IMR-90 (cell line): Measurements from ENCODE around the gene CCM2. TPM values are rescaled to one million over a fixed set of nuclear protein-coding genes. Genes with fewer than 3 reads are reported as not detected.
A peak's percentile ranks its signal among the peaks of the same experiment; 100 is the strongest.

Experiments used
- ATAC-seq: fragments of 200-7000 bp; cut with Tn5 transposase; 2 replicates; pipeline ENCODE4 v1.9.1; 2020; ENCODE audit warnings: low read depth, mild to moderate bottlenecking, moderate library complexity
- Bru-seq: library from RNA; stranded (reverse); fragments of 400-500 nt; gene quantifications from one replicate; lab custom pipeline; 2021; lab: Mats Ljungman, UMichigan
- BruChase-seq, 2 experiments: library from RNA; stranded (reverse); fragments of 400-500 nt; gene quantifications; one replicate each; lab custom pipeline; 2021; lab: Mats Ljungman, UMichigan
- BruUV-seq: library from RNA; stranded (reverse); fragments of 400-500 nt; replicated peaks from 2 replicates; lab custom pipeline; 2021; lab: Mats Ljungman, UMichigan
- CTCF ChIA-PET: fragments of 300-600 bp; formaldehyde crosslinking; extraction: SDS; loops from one replicate; lab custom pipeline; 2021; ENCODE audit warnings: antibody characterized with exemption; lab: Yijun Ruan, JAX
- POLR2A ChIA-PET: fragments of 300-600 bp; sonication (Branson Sonifier 250); formaldehyde crosslinking; loops from one replicate; lab custom pipeline; 2022; ENCODE audit warnings: antibody characterized with exemption; ENCODE audit not compliant: unreplicated experiment; lab: Charles Lee
- DNase-seq: peaks from one replicate; pipeline ENCODE4 v3.0.0; 2013
- H2AFZ ChIP-seq: replicated peaks from 2 replicates; pipeline ENCODE3; 2013; ENCODE audit warnings: low read length, mild to moderate bottlenecking; ENCODE audit not compliant: poor library complexity
- H2AK5ac ChIP-seq: 2 replicates; pipeline ENCODE4 v1.6.1; 2013; ENCODE audit warnings: low read depth, low read length, inconsistent platforms
- H2AK9ac ChIP-seq: replicated peaks from 2 replicates; pipeline ENCODE3; 2013; ENCODE audit warnings: mild to moderate bottlenecking, low read depth, low read length, moderate library complexity; ENCODE audit not compliant: poor library complexity
- H2BK120ac ChIP-seq: 2 replicates; pipeline ENCODE4 v1.6.1; 2013; ENCODE audit warnings: low read depth, low read length, inconsistent platforms
- H2BK15ac ChIP-seq: 3 replicates; pipeline ENCODE4 v1.6.1; 2013; ENCODE audit warnings: low read depth, low read length, inconsistent platforms
- H2BK20ac ChIP-seq: 2 replicates; pipeline ENCODE4 v1.6.1; 2013; ENCODE audit warnings: low read depth, mild to moderate bottlenecking, inconsistent platforms, low read length, moderate library complexity
- H2BK5ac ChIP-seq: 2 replicates; pipeline ENCODE4 v1.6.1; 2013; ENCODE audit warnings: mild to moderate bottlenecking, low read depth, low read length, inconsistent platforms; ENCODE audit not compliant: poor library complexity, severe bottlenecking
- H3K14ac ChIP-seq: replicated peaks from 2 replicates; pipeline ENCODE4 v1.6.1; 2013; ENCODE audit warnings: low read depth, low read length, inconsistent platforms
- H3K18ac ChIP-seq: 2 replicates; pipeline ENCODE4 v1.6.1; 2013; ENCODE audit warnings: low read depth, low read length, control low read depth
- H3K23ac ChIP-seq: 2 replicates; pipeline ENCODE4 v1.6.1; 2013; ENCODE audit warnings: low read depth, low read length, inconsistent platforms
- H3K27ac ChIP-seq: 2 replicates; pipeline ENCODE4 v1.5.1; 2013; ENCODE audit warnings: mild to moderate bottlenecking, control low read depth, low read length; ENCODE audit not compliant: insufficient read depth
- H3K27me3 ChIP-seq: 2 replicates; pipeline ENCODE4 v1.6.1; 2013; ENCODE audit warnings: low read length; ENCODE audit not compliant: control insufficient read depth, insufficient read depth
- H3K36me3 ChIP-seq: 2 replicates; pipeline ENCODE4 v1.6.1; 2013; ENCODE audit warnings: low read length, mixed read lengths; ENCODE audit not compliant: control insufficient read depth, insufficient read depth
- H3K4ac ChIP-seq: 2 replicates; pipeline ENCODE4 v1.6.1; 2013; ENCODE audit warnings: low read depth, low read length, inconsistent platforms
- H3K4me1 ChIP-seq: 2 replicates; pipeline ENCODE4 v1.6.1; 2013; ENCODE audit warnings: low read length, mixed read lengths; ENCODE audit not compliant: control insufficient read depth, insufficient read depth
- H3K4me2 ChIP-seq: 2 replicates; pipeline ENCODE4 v1.6.1; 2013; ENCODE audit warnings: low read depth, mild to moderate bottlenecking, control low read depth, low read length, moderate library complexity
- H3K4me3 ChIP-seq: 2 replicates; pipeline ENCODE4 v1.5.1; 2013; ENCODE audit warnings: low read depth, mild to moderate bottlenecking, control low read depth, low read length, moderate library complexity; ENCODE audit not compliant: insufficient read depth
- H3K56ac ChIP-seq: 2 replicates; pipeline ENCODE4 v1.6.1; 2013; ENCODE audit warnings: low read length, inconsistent platforms; ENCODE audit not compliant: insufficient read depth; ENCODE audit errors: extremely low read depth
- H3K79me1 ChIP-seq, 2 experiments: 2 replicates each; pipeline ENCODE4 v1.6.1; 2013; ENCODE audit warnings: low read length in 2 of 2, inconsistent platforms in 1 of 2, low read depth in 1 of 2
- H3K9ac ChIP-seq: 2 replicates; pipeline ENCODE4 v1.6.1; 2013; ENCODE audit warnings: low read depth, low read length, control low read depth
- H3K9me1 ChIP-seq: 2 replicates; pipeline ENCODE4 v1.6.1; 2013; ENCODE audit warnings: low read length, inconsistent platforms; ENCODE audit not compliant: insufficient read depth
- H3K9me3 ChIP-seq: 2 replicates; pipeline ENCODE4 v1.6.1; 2013; ENCODE audit warnings: low read length; ENCODE audit not compliant: control insufficient read depth, insufficient read depth
- H4K20me1 ChIP-seq: 2 replicates; pipeline ENCODE4 v1.6.1; 2013; ENCODE audit warnings: low read length, inconsistent platforms; ENCODE audit not compliant: insufficient read depth
- H4K5ac ChIP-seq: 2 replicates; pipeline ENCODE4 v1.6.1; 2013; ENCODE audit warnings: mild to moderate bottlenecking, low read depth, low read length, control low read depth
- H4K8ac ChIP-seq, 2 experiments: 2 replicates each; pipeline ENCODE4 v1.6.1; 2013; ENCODE audit warnings: low read depth in 2 of 2, low read length in 2 of 2, control low read depth in 1 of 2, inconsistent platforms in 1 of 2
- H4K91ac ChIP-seq: 2 replicates; pipeline ENCODE4 v1.6.1; 2013; ENCODE audit warnings: low read depth, low read length, inconsistent platforms; ENCODE audit not compliant: insufficient read depth
- CTCF ChIP-seq: conservative IDR thresholded peaks from 2 replicates; pipeline ENCODE4 v1.5.1; 2012; ENCODE audit warnings: mild to moderate bottlenecking, low read depth, low read length, improper control_type of control experiment
- MAFK ChIP-seq: IDR thresholded peaks from 2 replicates; pipeline ENCODE4 v1.6.1; 2012; ENCODE audit warnings: low read depth, low read length, improper control_type of control experiment
- POLR2A ChIP-seq: IDR thresholded peaks from 2 replicates; pipeline ENCODE4 v1.6.1; 2012; ENCODE audit warnings: mild to moderate bottlenecking, low read depth, low read length
- RCOR1 ChIP-seq: IDR thresholded peaks from 2 replicates; pipeline ENCODE4 v1.6.1; 2012; ENCODE audit warnings: mild to moderate bottlenecking, low read length, improper control_type of control experiment; ENCODE audit not compliant: insufficient replicate concordance
- RFX5 ChIP-seq: IDR thresholded peaks from 2 replicates; pipeline ENCODE4 v1.8.0; 2012; ENCODE audit warnings: low read depth, mild to moderate bottlenecking, low read length, moderate library complexity
- SMC3 ChIP-seq: fragments of 150-350 bp; IDR thresholded peaks from 2 replicates; pipeline ENCODE4 v1.6.1; 2016; ENCODE audit warnings: low read depth, mild to moderate bottlenecking, antibody characterized with exemption, low read length, moderate library complexity
- WGBS, 2 experiments: methylation state at CpG; one replicate each; pipeline versions ENCODE4 v1.1.5 to v1.1.7; 2013; ENCODE audit warnings: missing lambda C conversion rate in 2 of 2; ENCODE audit not compliant: insufficient read length in 1 of 2; ENCODE audit errors: extremely low coverage in 2 of 2; 5-methylcytosine and 5-hydroxymethylcytosine counted together
- dilution Hi-C: fragments of 300-500 bp; cut with HindIII; formaldehyde crosslinking; loops from one replicate; pipeline ENCODE4 v1.14.3; 2018; ENCODE audit warnings: low sequenced_read_pairs; ENCODE audit not compliant: unreplicated experiment
- in situ Hi-C: fragments of 300-500 bp; cut with MboI; formaldehyde crosslinking; loops from 3 replicates; pipeline ENCODE4 v1.14.3; 2019; ENCODE audit warnings: low sequenced_read_pairs, inconsistent platforms, mixed read lengths
- intact Hi-C: fragments of 100-400 bp; cut with micrococcal nuclease; formaldehyde crosslinking; loops from 2 replicates; pipeline ENCODE4 v1.10.0; 2022
- long read RNA-seq: library from polyadenylated mRNA; unstranded; transcript quantifications from one replicate; pipeline ENCODE4 v2.0.0, GENCODE V29; 2021; ENCODE audit not compliant: unreplicated experiment
- polyA plus RNA-seq, 3 experiments: library from polyadenylated mRNA; depleted of rRNA; stranded (reverse); fragments of >200 nt; gene quantifications; 2 replicates each; pipeline ENCODE4 v1.2.3, GENCODE V29; 2012; ENCODE audit warnings: low replicate concordance in 1 of 3
- total RNA-seq: library from RNA; depleted of rRNA; stranded (reverse); fragments of >200 nt; gene quantifications from 2 replicates; pipeline ENCODE4 v1.2.3, GENCODE V29; 2012; rRNA removed

The CCM2 gene
- total RNA-seq (56.1 and 65.2 TPM in 2 replicates), polyA plus RNA-seq (2012; rRNA removed) (71.7 and 78.5 TPM in 2 replicates), Bru-seq, nascent RNA (percentile 86 among the genes with signal in this experiment), BruChase-seq, experiment 1, labeled RNA remaining after a 6-hour chase (percentile 93 among the genes with signal in this experiment), BruChase-seq, experiment 2, labeled RNA remaining after a 2-hour chase (percentile 89 among the genes with signal in this experiment)
- 50.3 and 98.2 TPM in 2 replicates for polyA plus RNA-seq (2012; cell fraction: cytosol; rRNA removed)
- polyA plus RNA-seq (2012; cell fraction: nucleus; rRNA removed; ENCODE audit: low replicate concordance): 45.6 and 112 TPM in 2 replicates
- long read RNA-seq, transcript CCM2-218 (9 exons, 1,719 nt): minor isoform, 26 of 175 reads
- long read RNA-seq, transcript CCM2-219 (8 exons, 1,620 nt): minor isoform, 8 of 175 reads
- long read RNA-seq, transcript CCM2-201 (10 exons, 1,894 nt): major isoform, 110 of 175 reads
- long read RNA-seq, partial matches to known transcripts: 6 of 175 reads
- long read RNA-seq, other reads (novel, unspliced or antisense): 21 of 175 reads

DNA sequence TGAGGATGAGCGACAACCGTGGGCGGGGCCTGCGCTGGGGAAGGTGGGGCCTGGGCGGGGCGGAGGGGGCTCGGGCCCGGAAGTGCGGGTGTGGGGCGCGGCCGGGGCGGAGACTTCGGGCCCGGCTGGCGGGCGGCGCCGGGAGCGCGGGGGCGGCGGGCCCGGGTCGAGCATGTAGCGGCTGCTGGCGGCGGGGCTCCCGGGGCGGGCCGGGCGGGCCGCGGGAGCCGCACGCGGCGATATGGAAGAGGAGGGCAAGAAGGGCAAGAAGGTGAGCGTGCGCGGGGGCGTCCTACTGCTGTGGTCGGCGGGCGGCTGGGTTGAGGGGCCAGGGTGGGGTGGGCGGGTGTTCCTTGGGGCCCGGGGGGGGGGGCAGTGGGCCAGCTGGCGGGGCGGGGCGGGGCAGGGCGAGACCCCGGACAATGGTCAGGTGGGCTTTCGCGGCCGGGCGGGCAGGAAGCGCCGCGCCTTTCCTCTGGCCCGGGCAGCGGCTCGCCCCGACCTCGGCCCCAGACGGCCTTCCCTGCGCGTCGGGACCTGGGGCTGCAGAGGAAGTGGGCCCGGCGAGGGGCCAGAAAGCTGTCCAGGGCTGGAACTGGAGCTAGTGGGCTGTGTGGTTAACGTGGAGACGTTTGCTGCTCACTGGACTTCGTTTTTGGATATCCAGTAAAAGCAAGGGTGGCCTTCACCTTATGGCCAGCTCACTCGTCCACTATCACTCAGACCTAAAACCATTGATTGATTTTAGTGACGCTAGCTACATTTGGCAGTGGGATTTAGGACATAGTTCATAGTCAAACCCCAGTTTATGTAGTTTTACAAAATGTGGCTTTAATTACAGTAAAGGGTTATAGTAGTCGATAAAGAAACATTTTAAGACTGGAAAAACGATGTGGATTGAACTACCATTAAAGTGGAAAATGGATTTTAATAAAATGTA, at the start of gene CCM2:
CCM2 (plus strand) TSS at position 109 of the 940 bp plus-strand sequence; CDS start at position 242, 133 bp downstream.
- TF ChIP-seq MAFK: no peak
- TF ChIP-seq RCOR1: no peak
- TF ChIP-seq POLR2A: peak; percentile 39; the same call in 1 of the 2 replicates
- no peak for TF ChIP-seq CTCF
- TF ChIP-seq RFX5: no peak
- TF ChIP-seq SMC3: no peak
- BruUV-seq: no TSS peak
- intact Hi-C loops: no loop called here

More for the DNA sequence above, at the start of gene CCM2:
- H2AK9ac ChIP-seq: peak within 1 kb of the TSS; percentile 96
- H2BK5ac ChIP-seq: peak within 1 kb of the TSS; percentile 87
- peak within 1 kb of the TSS; percentile 54; the same call in 1 of the 2 replicates for H2BK120ac ChIP-seq
- H2BK20ac ChIP-seq: no peak within 1 kb of the TSS
- H3K27ac ChIP-seq: peak within 1 kb of the TSS; percentile 91
- peak within 1 kb of the TSS; percentile 93 for H2AFZ ChIP-seq
- H4K20me1 ChIP-seq: peaks cover 24% of the 10 kb centered on the region
- H3K4me2 ChIP-seq: peak within 1 kb of the TSS; percentile 98
- DNase-seq (peak; percentile 32), ATAC-seq (peak; percentile 9)
- peak within 1 kb of the TSS; percentile 83 for H3K18ac ChIP-seq
- POLR2A ChIA-PET: interaction anchor here (0.5 to 0.6 kb wide), 7 partner anchors 23 to 330 kb away, joined by 4 to 7 read pairs (median 4); no protein-coding TSS in a partner anchor
- peak within 1 kb of the TSS; percentile 90 for H4K5ac ChIP-seq
- H3K56ac ChIP-seq: peak within 1 kb of the TSS; percentile 88
- dilution Hi-C loops (no loop called here), in situ Hi-C loops (no loop called here)
- H3K14ac ChIP-seq: peak within 1 kb of the TSS; percentile 98
- no peaks in the 10 kb centered on the region for H3K9me3 ChIP-seq
- H2AK5ac ChIP-seq: peak within 1 kb of the TSS; percentile 85
- H2BK15ac ChIP-seq: peak within 1 kb of the TSS; percentile 40; the same call in 2 of the 3 replicates
- H4K91ac ChIP-seq: peak within 1 kb of the TSS; percentile 89
- peaks cover 5% of the 10 kb centered on the region for H3K4me1 ChIP-seq
- CTCF ChIA-PET: no interaction called here
- H4K8ac ChIP-seq: peak within 1 kb of the TSS; percentile 83 to 85
- H3K4me3 ChIP-seq: peak within 1 kb of the TSS; percentile 88
- peaks cover 11% of the 10 kb centered on the region for H3K9me1 ChIP-seq
- H3K36me3 ChIP-seq: peaks cover 2% of the 10 kb centered on the region; the same call in 1 of the 2 replicates
- no peaks in the 10 kb centered on the region for H3K27me3 ChIP-seq
- no CpG with 5 or more reads among the region's 77 CpGs for WGBS, 2 experiments
- H3K4ac ChIP-seq: peak within 1 kb of the TSS; percentile 71
- H3K23ac ChIP-seq: peak within 1 kb of the TSS; percentile 76
- peaks cover 18 to 55% of the 10 kb centered on the region in 2 experiments; a peak in 3 of 4 replicates for H3K79me1 ChIP-seq
- H3K9ac ChIP-seq: peak within 1 kb of the TSS; percentile 97
